Fibroblast of mammary gland (primary cell): Measurements from ENCODE around the gene SMC1B.

ENCODE experiments used
- DNase-seq: peaks from one replicate; pipeline ENCODE4 v3.0.0-alpha.2; 2010; ENCODE audit warnings: low read depth
- H3K4me3 ChIP-seq: 2 replicates; pipeline ENCODE4 v1.5.1; 2011; ENCODE audit warnings: low read depth, mild to moderate bottlenecking, low read length, moderate library complexity; ENCODE audit not compliant: control insufficient read depth
- CTCF ChIP-seq: conservative IDR thresholded peaks from 2 replicates; pipeline ENCODE4 v1.5.1; 2011; ENCODE audit warnings: low read depth, low read length, inconsistent platforms; ENCODE audit not compliant: control insufficient read depth, insufficient read depth

Gene SMC1B

DNA sequence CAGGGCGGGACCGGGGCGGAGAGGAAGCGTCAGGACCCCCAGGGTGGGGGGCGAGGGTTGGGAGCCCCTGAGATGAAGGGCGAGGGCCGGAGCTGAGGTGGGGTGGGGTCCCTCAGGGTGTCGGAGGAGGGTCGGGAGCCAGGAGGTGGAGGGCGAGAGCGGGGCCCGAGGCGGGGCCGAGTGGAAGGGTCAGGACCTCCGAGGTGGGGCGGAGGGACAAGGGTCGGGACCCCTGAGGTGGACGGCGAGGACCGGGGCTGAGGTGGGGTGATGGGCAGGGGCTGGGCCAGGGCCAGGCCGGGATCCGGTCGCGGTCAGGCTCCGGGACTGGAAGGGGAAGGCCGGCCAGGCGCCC is 409 bp downstream of the SMC1B start:
- no peak overlapping the region for H3K4me3 ChIP-seq
- no peak for TF ChIP-seq CTCF
- no peak for DNase-seq

- TF ChIP-seq CTCF: no peak
- no peak for DNase-seq
- no peak overlapping the region for H3K4me3 ChIP-seq
Observed at GRCh38 chr22:45407793-45408192, 5.6 kb downstream of the SMC1B start.

GRCh38 chr22:45402466-45402985 is 10.9 kb downstream of the SMC1B start:
- no peak for TF ChIP-seq CTCF
- DNase-seq: no peak
- H3K4me3 ChIP-seq: no peak overlapping the region

- no peak overlapping the region for H3K4me3 ChIP-seq
- TF ChIP-seq CTCF: no peak
- no peak for DNase-seq
Observed at GRCh38 chr22:45399712-45400445, 13.5 kb downstream of the SMC1B start.

DNA sequence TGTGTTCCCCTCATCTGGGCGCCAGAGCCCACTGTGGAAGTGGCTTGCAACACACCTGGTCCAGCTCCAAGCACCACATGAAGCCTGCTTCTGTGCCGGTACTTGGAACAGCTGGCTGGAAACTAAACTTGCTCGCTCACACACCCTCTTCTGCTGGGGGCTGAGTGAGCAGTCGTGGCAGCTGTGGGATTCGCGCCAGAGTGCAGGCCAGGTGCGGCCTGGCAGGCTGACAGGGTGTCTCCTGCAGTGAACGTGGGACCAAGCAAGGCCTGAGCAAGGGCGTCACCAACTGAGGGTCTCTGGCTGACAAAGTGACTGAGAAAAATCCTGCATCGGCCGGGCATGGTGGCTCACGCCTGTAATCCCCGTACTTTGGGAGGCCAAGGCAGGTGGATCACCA is 15.2 kb downstream of the SMC1B start:
- DNase-seq: no peak

DNA sequence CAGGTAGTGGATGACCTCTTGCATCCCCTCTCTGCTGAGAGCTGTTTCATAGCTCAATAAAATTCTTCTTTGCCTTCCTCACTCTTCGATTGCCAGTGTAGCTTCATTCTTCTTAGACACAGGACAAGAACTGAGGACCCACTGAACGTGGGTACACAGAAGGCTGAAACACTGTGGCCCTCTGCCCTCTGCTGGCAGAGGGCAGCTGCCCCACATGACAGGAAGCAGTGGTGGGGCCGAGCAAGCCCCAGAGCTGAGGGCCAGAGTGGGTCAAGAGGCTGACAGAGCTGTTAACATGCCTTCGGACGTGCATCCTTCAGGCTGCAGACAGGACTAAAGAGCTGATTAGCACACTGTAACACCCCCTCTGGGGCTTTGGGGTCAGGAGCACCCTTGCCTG is 15.6 kb downstream of the SMC1B start:
- TF ChIP-seq CTCF: no peak

More for the DNA sequence above, 15.2 kb downstream of the SMC1B start:
- TF ChIP-seq CTCF: no peak
- H3K4me3 ChIP-seq: no peak overlapping the region

More for the DNA sequence above, 15.6 kb downstream of the SMC1B start:
- DNase-seq: no peak
- no peak overlapping the region for H3K4me3 ChIP-seq
